K562 (cell line): ENCODE data around the gene GAS2L2. TPM values are rescaled to one million over a fixed set of nuclear protein-coding genes. Genes with fewer than 3 reads are reported as not detected.

Source experiments
- ATAC-seq: fragments of 200-7000 bp; cut with Tn5 transposase; 3 replicates; pipeline ENCODE4 v1.9.1; 2020; ENCODE audit warnings: moderate library complexity
- BruUV-seq: library from RNA; stranded (reverse); fragments of 400-500 nt; replicated peaks from 2 replicates; lab custom pipeline; 2021; lab: Mats Ljungman, UMichigan
- CTCF ChIA-PET: fragments of 300-600 bp; formaldehyde crosslinking; extraction: SDS; loops from one replicate; lab custom pipeline; 2021; ENCODE audit warnings: low intra/inter-chr PET ratio; lab: Yijun Ruan, JAX
- POLR2A ChIA-PET: fragments of 300-600, 350-650 bp; sonication (Branson Sonifier 250); formaldehyde crosslinking; extraction: SDS; loops from one replicate; lab custom pipeline; 2021; ENCODE audit warnings: antibody characterized with exemption, inconsistent platforms; lab: Yijun Ruan, JAX
- DNase-seq, 4 experiments: peaks; one replicate each; pipeline versions ENCODE4 v3.0.0 to v3.0.0-alpha.2; 2011 to 2018; ENCODE audit warnings: low spot score in 3 of 4, mixed read lengths in 3 of 4; ENCODE audit errors: extremely low read depth in 1 of 4
- FAIRE-seq: peaks from 2 replicates; lab custom pipeline; 2011; peaks lifted over from hg19 to GRCh38; lab: Jason Lieb, UNC
- H2AFZ ChIP-seq: 2 replicates; pipeline ENCODE4 v1.6.0; 2011; ENCODE audit warnings: low read depth, low read length, control low read depth, inconsistent platforms
- H3K27ac ChIP-seq: fragments of 200-600 bp; 3 replicates; pipeline ENCODE4 v1.8.0; 2011; ENCODE audit warnings: low read depth, mild to moderate bottlenecking, control low read depth, inconsistent platforms, low read length, moderate library complexity, mixed read lengths; ENCODE audit errors: extremely low read depth
- H3K27me3 ChIP-seq, 2 experiments: fragments of 300-600 bp in 1 of 2; 2 replicates in 1 of 2; 3 replicates in 1 of 2; pipeline versions ENCODE4 v1.6.0 to v1.8.0; 2011; ENCODE audit warnings: inconsistent platforms in 2 of 2, low read length in 2 of 2, mild to moderate bottlenecking in 1 of 2, mixed read lengths in 1 of 2, moderate library complexity in 1 of 2; ENCODE audit not compliant: control insufficient read depth in 2 of 2, insufficient read depth in 2 of 2
- H3K36me3 ChIP-seq: fragments of 300-600 bp; 3 replicates; pipeline ENCODE4 v1.8.0; 2011; ENCODE audit warnings: mild to moderate bottlenecking, low read length, inconsistent platforms; ENCODE audit not compliant: control insufficient read depth, insufficient read depth
- H3K4me1 ChIP-seq, 2 experiments: fragments of 200-600 bp in 1 of 2; replicated peaks in 1 of 2; 2 replicates in 1 of 2; 3 replicates in 1 of 2; pipeline versions ENCODE4 v1.5.1 to v1.8.0; 2011; ENCODE audit warnings: inconsistent platforms in 2 of 2, low read length in 2 of 2, mild to moderate bottlenecking in 1 of 2, mixed read lengths in 1 of 2, moderate library complexity in 1 of 2; ENCODE audit not compliant: control insufficient read depth in 2 of 2, insufficient read depth in 2 of 2
- H3K4me2 ChIP-seq: 2 replicates; pipeline ENCODE4 v1.6.1; 2011; ENCODE audit warnings: low read length, control low read depth, inconsistent platforms, mixed read lengths; ENCODE audit not compliant: insufficient read depth
- H3K4me3 ChIP-seq: fragments of 200-600 bp; sonication (generic), shearing (Covaris generic); 2 replicates; pipeline ENCODE4 v1.5.1; 2016; ENCODE audit warnings: control low read depth, inconsistent platforms
- H3K79me2 ChIP-seq: fragments of 200-600 bp; 3 replicates; pipeline ENCODE4 v1.8.0; 2011; ENCODE audit warnings: low read length, inconsistent platforms; ENCODE audit not compliant: control insufficient read depth, insufficient read depth
- H3K9ac ChIP-seq, 2 experiments: 2 replicates each; pipeline versions ENCODE4 v1.6.0 to v1.6.1; 2011; ENCODE audit warnings: low read depth in 2 of 2, low read length in 2 of 2, control low read depth in 1 of 2, inconsistent platforms in 1 of 2, mild to moderate bottlenecking in 1 of 2, mixed read lengths in 1 of 2; ENCODE audit not compliant: insufficient read depth in 1 of 2
- H3K9me1 ChIP-seq: one replicate; pipeline ENCODE4 v1.6.0; 2011; ENCODE audit warnings: inconsistent platforms, mild to moderate bottlenecking, low read length, moderate library complexity; ENCODE audit not compliant: control insufficient read depth, insufficient read depth
- H3K9me3 ChIP-seq: replicated peaks from 2 replicates; pipeline ENCODE4 v1.5.1; 2011; ENCODE audit warnings: low read depth, low read length, inconsistent platforms; ENCODE audit not compliant: control insufficient read depth, insufficient read depth
- H4K20me1 ChIP-seq: replicated peaks from 2 replicates; pipeline ENCODE4 v1.6.1; 2011; ENCODE audit warnings: low read length, inconsistent platforms, mixed read lengths; ENCODE audit not compliant: control insufficient read depth, insufficient read depth
- CBX8 ChIP-seq: fragments of 200-600 bp; sonication (generic); IDR thresholded peaks from 2 replicates; pipeline ENCODE4 v1.6.1; 2012; ENCODE audit warnings: borderline replicate concordance, mixed run types, low read depth, mild to moderate bottlenecking, moderate library complexity, mixed read lengths, low read length, control low read depth, inconsistent platforms; ENCODE audit not compliant: poor library complexity, severe bottlenecking; ENCODE audit errors: extremely low read depth
- CHD2 ChIP-seq: IDR thresholded peaks from 2 replicates; pipeline ENCODE4 v1.6.1; 2011; ENCODE audit warnings: low read depth, low read length
- HOXB6 ChIP-seq: fragments of 250-450 bp; sonication (Bioruptor Pico); IDR thresholded peaks from 2 replicates; pipeline ENCODE4 v1.5.1; 2022; ENCODE audit warnings: mild to moderate bottlenecking, borderline replicate concordance
- KDM1A ChIP-seq, 2 experiments: fragments of 450-650 bp; IDR thresholded peaks; 2 replicates each; pipeline ENCODE4 v1.6.1; 2016; ENCODE audit warnings: mild to moderate bottlenecking in 2 of 2
- LARP7 ChIP-seq: fragments of 450-650 bp; IDR thresholded peaks from 2 replicates; pipeline ENCODE4 v1.6.1; 2016
- ZNF76 ChIP-seq: fragments of 250-450 bp; sonication (Bioruptor Pico); IDR thresholded peaks from 2 replicates; pipeline ENCODE4 v1.4.0; 2020; ENCODE audit warnings: mild to moderate bottlenecking, moderate library complexity, borderline replicate concordance
- WGBS: fragments of 100-300 bp; shearing (Covaris generic); methylation state at CpG from one replicate; pipeline ENCODE4 v1.1.6; 2016; ENCODE audit warnings: low coverage, mixed read lengths; ENCODE audit not compliant: insufficient coverage; ENCODE audit errors: missing lambda C conversion rate; 5-methylcytosine and 5-hydroxymethylcytosine counted together
- in situ Hi-C: fragments of 300-500 bp; cut with MboI; formaldehyde crosslinking; loops from 4 replicates; pipeline ENCODE4 v1.15.0; 2018; ENCODE audit warnings: inconsistent platforms, mixed read lengths
- intact Hi-C: fragments of 100-400 bp; cut with micrococcal nuclease; formaldehyde crosslinking; loops from 2 replicates; pipeline ENCODE4 v1.14.2; 2022
- polyA plus RNA-seq, 8 experiments: library from polyadenylated mRNA; depleted of rRNA in 4 of 8; stranded (reverse) in 5 of 8; unstranded in 3 of 8; fragments of >200 nt; fragmentation: Nextera tagmentation in 2 of 8; fragmentation: Illumina TruSeq in 1 of 8; extraction: Ambion mirVana in 2 of 8; extraction: Trizol in 1 of 8; gene quantifications; 2 replicates each; pipeline versions ENCODE4 v1.2.1 to v1.2.3, GENCODE V29; 2011 to 2014; ENCODE audit warnings: inconsistent platforms in 1 of 8, missing spikeins in 1 of 8
- total RNA-seq, 7 experiments: library from RNA; depleted of rRNA in 6 of 7; stranded (reverse); fragments of >200 nt in 6 of 7; fragmentation: Illumina TruSeq in 2 of 7; extraction: Trizol in 2 of 7; gene quantifications; 2 replicates each; pipeline versions ENCODE4 v1.2.1 to v1.2.3, GENCODE V29; 2011 to 2021; ENCODE audit warnings: low replicate concordance in 1 of 7
- TF ChIP-seq, protein P1 (sequence below): fragments of 450-650 bp; formaldehyde crosslinking; IDR thresholded peaks from 2 replicates; pipeline ENCODE4 v1.4.0; 2020; ENCODE audit warnings: mild to moderate bottlenecking
- TF ChIP-seq, protein P2 (sequence below): fragments of 450-650 bp; IDR thresholded peaks from 2 replicates; pipeline ENCODE4 v1.6.1; 2018; ENCODE audit not compliant: partially characterized antibody
- TF ChIP-seq, protein P3 (sequence below), 2 experiments: IDR thresholded peaks; 2 replicates each; pipeline ENCODE4 v1.6.1; 2011; ENCODE audit warnings: borderline replicate concordance in 1 of 2, control low read depth in 1 of 2, low read depth in 1 of 2, low read length in 1 of 2, mild to moderate bottlenecking in 1 of 2, mixed read lengths in 1 of 2, moderate library complexity in 1 of 2; ENCODE audit not compliant: insufficient read depth in 1 of 2, insufficient read length in 1 of 2, poor library complexity in 1 of 2, severe bottlenecking in 1 of 2; ENCODE audit errors: extremely low read depth in 1 of 2
- TF ChIP-seq, protein P4 (sequence below): sonication (generic); formaldehyde crosslinking; IDR thresholded peaks from 2 replicates; pipeline ENCODE4 v1.8.0; 2022; ENCODE audit warnings: mild to moderate bottlenecking, missing genetic modification reagents

The GAS2L2 gene
- total and polyA plus RNA-seq, 9 of the 15 experiments (the other 6 are each of a cell fraction or from before 2014, with no cell fraction given) = not detected

DNA sequence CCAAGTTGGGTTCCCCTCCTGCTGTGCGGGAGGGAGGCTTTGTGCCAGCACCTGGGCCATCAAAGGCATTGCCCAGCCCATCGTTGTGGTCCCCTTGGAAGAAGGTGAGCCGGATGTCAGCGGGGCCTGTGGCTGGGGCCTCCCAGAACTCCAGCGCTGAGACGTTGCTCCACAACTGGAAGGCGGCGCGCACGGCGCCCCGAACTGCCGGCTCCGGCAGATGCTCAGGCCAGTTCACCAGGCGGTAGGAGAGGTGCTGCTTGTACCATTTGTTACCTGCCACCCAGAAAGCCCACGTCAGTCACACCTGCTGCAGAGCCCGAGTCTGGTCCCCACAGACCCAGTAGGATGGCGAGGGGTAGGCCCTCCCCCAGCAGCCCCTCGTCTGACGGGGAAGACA, 20.1 kb upstream of the GAS2L2 start:
- H3K4me1 ChIP-seq = peaks cover 0 to 10% of the 10 kb centered on the region in 2 experiments; a peak in 2 of 5 replicates
- H3K36me3 ChIP-seq = no peaks in the 10 kb centered on the region
- H3K9me1 ChIP-seq = no peaks in the 10 kb centered on the region
- no peak for FAIRE-seq
- no peak overlapping the region for H3K4me3 ChIP-seq
- peaks cover 51 to 72% of the 10 kb centered on the region in 2 experiments for H3K27me3 ChIP-seq
- no peak overlapping the region for H2AFZ ChIP-seq
- DNase-seq = no peak
- CTCF ChIA-PET = interaction anchor here (0.7 kb wide), 1 partner anchor 9 kb away, joined by 3 read pairs; no protein-coding TSS in a partner anchor
- H4K20me1 ChIP-seq = no peaks in the 10 kb centered on the region; the same call in 1 of the 2 replicates
- in situ Hi-C loops = no loop called here
- POLR2A ChIA-PET = interaction anchor here (1.0 to 1.2 kb wide), 2 partner anchors 9 to 37 kb away, joined by 3 read pairs; no protein-coding TSS in a partner anchor
- H3K9ac ChIP-seq = peak overlapping the region in 1 of 2 experiments; percentile 58; a peak in 2 of 4 replicates
- no peak overlapping the region for H3K4me2 ChIP-seq
- peak; percentile 23; the same call in 1 of the 3 replicates for ATAC-seq
- no peak overlapping the region for H3K27ac ChIP-seq
- WGBS = 16% methylated on average over 20 of the region's 20 CpGs
- intact Hi-C loops = no loop called here
- H3K79me2 ChIP-seq = no peaks in the 10 kb centered on the region
- no peaks in the 10 kb centered on the region for H3K9me3 ChIP-seq
- no TSS peak for BruUV-seq
- TF ChIP-seq, protein P1, sequence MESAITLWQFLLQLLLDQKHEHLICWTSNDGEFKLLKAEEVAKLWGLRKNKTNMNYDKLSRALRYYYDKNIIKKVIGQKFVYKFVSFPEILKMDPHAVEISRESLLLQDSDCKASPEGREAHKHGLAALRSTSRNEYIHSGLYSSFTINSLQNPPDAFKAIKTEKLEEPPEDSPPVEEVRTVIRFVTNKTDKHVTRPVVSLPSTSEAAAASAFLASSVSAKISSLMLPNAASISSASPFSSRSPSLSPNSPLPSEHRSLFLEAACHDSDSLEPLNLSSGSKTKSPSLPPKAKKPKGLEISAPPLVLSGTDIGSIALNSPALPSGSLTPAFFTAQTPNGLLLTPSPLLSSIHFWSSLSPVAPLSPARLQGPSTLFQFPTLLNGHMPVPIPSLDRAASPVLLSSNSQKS (CRISPR knock-in tag) = no peak
- TF ChIP-seq LARP7 (no peak), KDM1A (IDR thresholded peaks at IDR 0.05) (no peak), CHD2 (no peak), HOXB6 (CRISPR knock-in tag) (no peak), CBX8 (no peak), ZNF76 (CRISPR knock-in tag) (no peak)
- TF ChIP-seq, protein P2, sequence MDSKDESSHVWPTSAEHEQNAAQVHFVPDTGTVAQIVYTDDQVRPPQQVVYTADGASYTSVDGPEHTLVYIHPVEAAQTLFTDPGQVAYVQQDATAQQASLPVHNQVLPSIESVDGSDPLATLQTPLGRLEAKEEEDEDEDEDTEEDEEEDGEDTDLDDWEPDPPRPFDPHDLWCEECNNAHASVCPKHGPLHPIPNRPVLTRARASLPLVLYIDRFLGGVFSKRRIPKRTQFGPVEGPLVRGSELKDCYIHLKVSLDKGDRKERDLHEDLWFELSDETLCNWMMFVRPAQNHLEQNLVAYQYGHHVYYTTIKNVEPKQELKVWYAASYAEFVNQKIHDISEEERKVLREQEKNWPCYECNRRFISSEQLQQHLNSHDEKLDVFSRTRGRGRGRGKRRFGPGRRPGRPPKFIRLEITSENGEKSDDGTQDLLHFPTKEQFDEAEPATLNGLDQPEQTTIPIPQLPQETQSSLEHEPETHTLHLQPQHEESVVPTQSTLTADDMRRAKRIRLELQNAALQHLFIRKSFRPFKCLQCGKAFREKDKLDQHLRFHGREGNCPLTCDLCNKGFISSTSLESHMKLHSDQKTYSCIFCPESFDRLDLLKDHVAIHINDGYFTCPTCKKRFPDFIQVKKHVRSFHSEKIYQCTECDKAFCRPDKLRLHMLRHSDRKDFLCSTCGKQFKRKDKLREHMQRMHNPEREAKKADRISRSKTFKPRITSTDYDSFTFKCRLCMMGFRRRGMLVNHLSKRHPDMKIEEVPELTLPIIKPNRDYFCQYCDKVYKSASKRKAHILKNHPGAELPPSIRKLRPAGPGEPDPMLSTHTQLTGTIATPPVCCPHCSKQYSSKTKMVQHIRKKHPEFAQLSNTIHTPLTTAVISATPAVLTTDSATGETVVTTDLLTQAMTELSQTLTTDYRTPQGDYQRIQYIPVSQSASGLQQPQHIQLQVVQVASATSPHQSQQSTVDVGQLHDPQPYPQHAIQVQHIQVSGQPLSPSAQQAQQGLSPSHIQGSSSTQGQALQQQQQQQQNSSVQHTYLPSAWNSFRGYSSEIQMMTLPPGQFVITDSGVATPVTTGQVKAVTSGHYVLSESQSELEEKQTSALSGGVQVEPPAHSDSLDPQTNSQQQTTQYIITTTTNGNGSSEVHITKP = no peak
- TF ChIP-seq, protein P3, sequence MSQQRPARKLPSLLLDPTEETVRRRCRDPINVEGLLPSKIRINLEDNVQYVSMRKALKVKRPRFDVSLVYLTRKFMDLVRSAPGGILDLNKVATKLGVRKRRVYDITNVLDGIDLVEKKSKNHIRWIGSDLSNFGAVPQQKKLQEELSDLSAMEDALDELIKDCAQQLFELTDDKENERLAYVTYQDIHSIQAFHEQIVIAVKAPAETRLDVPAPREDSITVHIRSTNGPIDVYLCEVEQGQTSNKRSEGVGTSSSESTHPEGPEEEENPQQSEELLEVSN (IDR thresholded peaks at IDR 0.05; ENCODE audit: borderline replicate concordance in 1 of 2, extremely low read depth in 1 of 2, insufficient read depth in 1 of 2, insufficient read length in 1 of 2, low read depth in 1 of 2, low read length in 1 of 2, poor library complexity in 1 of 2, severe bottlenecking in 1 of 2) = no peak
- TF ChIP-seq, protein P4, sequence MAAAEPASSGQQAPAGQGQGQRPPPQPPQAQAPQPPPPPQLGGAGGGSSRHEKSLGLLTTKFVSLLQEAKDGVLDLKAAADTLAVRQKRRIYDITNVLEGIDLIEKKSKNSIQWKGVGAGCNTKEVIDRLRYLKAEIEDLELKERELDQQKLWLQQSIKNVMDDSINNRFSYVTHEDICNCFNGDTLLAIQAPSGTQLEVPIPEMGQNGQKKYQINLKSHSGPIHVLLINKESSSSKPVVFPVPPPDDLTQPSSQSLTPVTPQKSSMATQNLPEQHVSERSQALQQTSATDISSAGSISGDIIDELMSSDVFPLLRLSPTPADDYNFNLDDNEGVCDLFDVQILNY (CRISPR knock-in tag) = no peak
